Stimulated activated naive CD4-positive, alpha-beta T cell (primary cell): ENCODE results near the gene FARP1.
"Not testable (repeated sequence)": the region's sequence is repeated elsewhere in the genome, so short reads cannot be mapped to it uniquely, and the experiment has no call there.

Source experiments
- DNase-seq, 6 experiments: peaks; one replicate each; lab custom pipeline; 2025; lab: John Stamatoyannopoulos, UW

FARP1 gene

DNA sequence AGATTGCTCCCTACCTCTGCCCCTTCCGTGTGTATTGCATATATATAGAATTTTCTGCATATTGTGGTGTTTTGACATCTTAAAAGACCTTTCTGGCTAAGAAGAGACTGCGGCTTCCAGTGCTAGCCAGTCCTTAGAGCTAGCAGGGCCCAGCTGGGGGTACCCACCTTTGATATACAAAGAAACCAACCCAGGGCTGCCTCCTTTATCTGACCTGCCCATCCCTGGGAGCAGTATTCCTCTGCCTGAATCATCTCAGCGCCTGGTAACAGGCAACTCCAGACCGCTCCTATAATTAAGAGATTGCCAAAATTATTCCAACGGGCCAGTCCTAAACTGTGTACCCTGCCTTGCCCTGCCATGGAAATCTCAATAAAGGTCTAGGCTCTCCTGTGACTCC is 220.4 kb downstream of the FARP1 start:
- DNase-seq: no peak

DNA sequence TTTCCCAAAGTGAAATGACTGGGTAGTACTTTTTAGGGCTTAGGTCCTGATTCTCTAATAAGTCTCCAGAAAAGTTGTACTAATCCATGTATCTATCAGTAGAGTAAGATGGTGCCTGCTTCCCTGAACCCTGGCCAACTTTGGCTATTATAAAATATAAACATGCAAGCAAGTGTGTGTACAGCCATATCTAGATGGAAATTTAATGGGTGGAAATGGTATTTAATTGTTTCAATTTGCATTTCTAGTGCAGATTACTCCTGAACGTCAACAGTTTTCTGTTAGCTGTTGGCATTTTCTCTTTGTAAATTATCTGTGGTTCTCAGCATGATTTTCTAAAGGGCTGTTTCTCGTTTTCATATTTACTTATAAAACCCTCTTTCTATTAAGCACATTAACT is 221.3 kb downstream of the FARP1 start:
- no peak for DNase-seq

DNA sequence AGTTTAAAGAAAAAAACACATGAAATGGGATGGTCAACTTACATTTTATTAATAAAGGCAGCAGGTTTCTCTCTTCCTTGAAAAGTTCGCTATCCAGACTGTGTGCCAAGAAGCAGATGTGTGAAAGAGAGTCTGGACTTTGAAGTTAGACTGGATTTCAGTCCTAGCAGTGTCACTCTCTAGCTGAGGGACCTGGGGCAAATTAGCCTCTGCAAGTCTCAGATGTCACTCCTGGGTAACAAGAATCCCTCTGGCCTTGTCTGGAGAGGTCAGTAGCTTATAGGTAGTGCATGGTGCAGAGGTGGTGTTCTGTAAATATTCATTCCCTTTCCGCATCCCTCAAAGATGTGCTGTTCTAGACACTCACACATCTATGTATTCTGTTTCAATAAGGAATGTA is 221.8 kb downstream of the FARP1 start:
- no peak for DNase-seq

DNA sequence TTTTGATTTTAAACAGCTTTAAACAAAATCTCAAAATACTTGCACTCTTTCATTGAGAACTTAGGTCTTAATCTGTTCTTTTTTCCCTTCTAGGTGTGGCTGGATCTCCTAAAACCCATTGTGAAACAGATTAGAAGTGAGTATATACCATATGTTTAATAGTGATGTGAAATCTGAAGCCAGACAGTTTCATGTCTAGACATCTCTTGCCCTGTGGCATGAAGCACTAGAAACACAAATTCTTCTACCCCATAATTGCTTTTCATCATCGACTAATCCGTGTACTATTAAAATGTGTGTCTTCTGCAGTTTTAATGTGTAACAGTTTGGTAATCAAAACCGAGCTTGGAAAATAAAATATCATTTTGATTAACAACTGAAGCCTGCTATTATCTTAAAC is 222.4 kb downstream of the FARP1 start:
- no peak for DNase-seq

DNA sequence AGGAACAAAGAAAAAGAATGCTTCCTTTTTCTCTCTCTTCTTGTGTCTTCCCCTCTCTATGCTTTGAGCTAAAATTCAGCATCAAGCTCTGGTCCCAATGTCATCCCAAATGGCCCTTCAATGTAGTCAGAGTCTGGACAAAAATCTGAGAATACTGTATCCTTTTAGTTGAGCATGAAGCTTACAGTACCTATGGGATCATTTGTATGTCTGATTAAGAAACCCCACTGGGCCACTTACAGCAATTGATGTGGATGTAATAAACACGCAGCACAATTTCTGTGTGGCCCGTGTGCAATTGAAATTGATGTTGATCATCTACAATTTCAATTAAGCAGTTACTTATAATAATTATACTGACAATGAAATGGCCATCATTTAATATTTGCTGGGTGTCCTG is 223.1 kb downstream of the FARP1 start:
- DNase-seq: no peak

DNA sequence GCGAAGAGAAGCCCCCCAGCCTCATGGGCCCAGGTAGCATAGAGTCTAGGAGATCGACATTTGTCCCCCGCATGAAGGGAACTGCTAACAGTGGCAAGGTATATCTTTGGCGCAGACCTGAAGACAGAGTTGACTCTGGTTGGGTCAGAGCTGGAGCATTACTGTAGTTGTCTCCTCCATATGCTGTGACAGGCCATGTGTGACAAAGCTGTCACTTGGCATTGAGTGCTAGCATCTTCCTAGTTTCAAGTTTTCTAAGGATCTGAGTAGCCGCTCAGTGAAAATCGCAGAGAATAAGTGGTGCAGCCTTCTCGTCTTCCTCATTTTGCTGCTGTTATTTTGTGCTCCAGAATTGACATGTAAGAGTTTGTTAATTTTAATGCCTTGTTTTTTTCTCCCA is 223.5 kb downstream of the FARP1 start:
- DNase-seq: no peak

DNA sequence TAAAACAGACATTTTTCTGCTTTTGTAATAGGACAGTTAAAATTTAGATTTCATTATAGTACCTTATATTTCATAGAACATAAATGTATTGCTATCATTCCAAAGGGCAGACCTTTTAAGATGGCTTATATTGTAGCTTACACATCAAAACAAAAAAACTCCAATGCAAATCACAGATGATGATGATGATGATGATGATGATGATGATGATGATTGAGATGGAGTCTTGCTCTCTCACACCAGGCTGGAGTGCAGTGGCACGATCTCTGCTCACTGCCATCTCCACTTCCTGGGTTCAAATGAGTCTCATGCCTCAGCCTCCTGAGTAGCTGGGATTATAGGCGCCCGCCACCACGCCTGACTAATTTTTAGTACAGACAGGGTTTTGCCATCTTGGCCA is 224.1 kb downstream of the FARP1 start:
- DNase-seq: no peak

DNA sequence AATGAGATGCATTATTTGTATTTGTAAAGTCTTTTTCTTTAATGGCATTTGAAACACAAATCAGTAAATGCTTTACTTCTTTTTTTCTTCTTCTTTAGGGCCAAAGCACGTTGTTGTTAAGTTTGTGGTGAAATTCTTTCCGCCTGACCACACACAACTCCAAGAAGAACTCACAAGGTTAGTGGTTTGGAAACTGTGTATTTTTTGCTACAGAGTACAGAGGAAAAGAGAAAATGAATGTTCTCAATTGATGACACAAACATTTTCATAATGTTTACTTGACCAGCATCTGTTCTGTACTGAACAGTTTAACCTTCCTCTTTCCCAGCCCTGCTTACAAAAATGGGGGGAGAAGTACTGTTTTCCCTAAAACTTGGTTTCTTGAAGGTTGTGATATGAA is 225.1 kb downstream of the FARP1 start:
- no peak for DNase-seq

DNA sequence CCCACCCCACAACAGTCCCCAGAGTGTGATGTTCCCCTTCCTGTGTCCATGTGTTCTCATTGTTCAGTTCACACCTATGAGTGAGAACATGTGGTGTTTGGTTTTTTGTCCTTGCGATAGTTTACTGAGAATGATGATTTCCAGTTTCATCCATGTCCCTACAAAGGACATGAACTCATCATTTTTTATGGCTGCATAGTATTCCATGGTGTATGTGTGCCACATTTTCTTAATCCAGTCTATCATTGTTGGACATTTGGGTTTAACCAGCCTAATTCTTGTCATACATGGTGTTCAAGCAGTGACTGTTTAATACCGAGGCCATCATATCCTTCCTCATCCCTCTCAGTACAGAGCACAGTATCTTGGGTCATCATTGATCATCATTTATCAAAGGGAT is 226.6 kb downstream of the FARP1 start:
- not testable (repeated sequence) for DNase-seq

DNA sequence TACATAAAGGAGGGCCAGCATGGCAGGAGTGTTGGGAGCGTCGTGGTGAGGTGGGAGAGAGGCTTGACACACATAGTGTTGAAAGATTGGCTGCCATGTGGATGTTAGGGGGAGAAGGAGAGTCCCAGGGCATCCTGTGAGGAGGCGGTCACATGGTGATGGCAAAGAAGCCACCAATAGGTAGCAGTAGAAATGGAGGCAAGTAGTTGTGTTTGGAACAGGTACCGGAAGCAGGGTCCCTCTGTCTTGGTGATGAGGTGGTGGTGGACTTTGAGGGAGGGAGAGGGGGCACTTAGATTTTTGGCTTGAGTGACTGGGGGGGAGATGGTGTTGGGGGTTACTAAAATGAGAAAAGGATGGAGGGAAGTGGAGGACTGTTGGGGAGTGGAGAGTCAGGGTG is 227.4 kb downstream of the FARP1 start:
- DNase-seq: no peak

DNA sequence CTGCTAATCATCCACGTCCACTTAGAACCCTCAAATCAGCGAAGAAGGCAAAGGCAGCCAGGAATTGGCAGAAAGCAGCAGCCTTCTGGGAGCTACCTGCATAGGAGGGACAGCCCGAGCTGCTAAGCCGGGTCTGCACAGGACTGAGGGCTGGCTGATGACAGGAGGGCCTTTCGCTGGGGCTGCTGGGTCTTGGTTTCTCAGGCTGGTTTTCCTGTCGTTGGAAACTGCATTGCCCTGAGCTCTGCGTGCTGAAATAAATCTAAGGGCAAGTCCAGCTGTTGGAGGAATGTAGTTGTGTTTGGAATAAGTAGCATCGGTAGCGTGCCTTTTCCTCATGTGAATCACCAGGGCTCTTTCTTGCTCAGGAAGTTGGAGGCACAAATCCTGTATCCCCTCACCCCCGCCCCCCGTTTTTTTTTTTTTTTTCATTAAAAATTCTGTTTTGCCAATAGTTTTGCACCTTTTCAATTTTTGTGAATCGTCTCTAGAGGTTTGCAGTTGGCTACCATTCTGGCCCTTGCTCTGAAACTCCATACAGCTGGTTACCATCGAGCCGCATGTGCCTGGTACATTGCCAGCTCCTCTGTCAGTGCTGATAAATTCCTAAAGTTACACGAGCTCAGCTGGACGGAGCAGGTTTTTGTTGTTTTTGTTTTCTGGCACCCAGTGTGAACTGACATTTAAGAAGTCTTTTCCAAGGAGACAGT is 228.1 kb downstream of the FARP1 start:
- DNase-seq: no peak

DNA sequence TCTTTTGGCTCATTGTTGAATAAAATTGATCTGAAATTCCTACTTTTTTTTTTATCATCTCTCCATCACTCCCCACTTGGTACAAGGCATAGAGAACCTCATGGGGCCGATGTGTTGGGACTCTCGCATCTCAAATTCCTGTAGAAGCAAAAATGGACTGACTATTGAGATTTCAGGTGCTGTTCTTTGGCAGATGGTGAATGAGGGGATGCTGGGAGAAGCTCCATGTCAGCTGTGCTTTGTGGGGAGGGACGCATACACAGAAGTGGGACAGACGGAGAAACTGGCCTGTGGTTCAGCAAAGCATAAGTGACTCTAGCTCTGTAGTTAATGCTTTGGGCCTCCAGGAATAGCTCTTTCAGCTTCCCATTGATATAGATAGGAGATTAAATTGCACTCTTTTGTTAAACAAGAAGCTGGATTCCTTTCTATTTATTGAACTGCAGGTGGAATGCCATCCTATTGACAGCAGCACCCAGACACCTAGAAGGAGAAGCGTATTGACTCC is 228.7 kb downstream of the FARP1 start:
- DNase-seq: no peak

DNA sequence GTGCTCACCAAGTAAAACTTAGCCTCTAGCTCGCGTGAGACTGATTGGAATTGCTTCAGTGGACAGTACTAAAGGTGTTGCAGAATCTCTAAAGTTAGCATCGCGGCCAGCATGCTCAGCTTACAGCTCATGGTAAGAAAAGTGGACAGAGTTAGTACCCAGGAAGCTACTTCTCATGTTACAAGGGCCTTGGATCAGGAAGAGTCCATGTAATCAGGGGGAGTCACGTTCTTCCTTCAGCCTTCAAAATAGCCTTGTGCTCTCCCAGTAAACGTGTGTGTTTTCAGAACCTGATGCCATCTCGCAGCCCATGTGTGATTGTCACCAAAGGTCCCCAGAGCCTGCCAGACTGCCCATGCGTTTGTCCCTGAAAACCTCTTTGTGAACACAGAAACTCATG is 230.0 kb downstream of the FARP1 start:
- DNase-seq: no peak

DNA sequence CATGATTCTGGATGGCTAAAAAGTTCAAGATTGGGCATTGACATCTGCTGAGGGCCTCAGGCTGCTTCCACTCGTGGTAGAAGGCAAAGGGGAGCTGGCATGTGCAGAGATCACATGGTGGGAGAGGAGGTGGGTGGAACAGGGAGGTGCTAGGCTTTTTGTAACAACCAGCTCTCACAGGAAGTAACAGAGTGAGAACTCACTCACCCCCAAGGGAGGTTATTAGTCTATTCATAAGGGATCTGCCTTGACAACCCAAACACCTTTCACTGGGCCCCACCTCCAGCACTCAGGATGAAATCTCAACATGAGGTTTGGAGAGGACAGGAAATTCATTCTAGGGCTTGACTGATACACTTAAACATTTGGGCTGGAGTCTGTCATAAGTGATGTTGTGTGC is 231.9 kb downstream of the FARP1 start:
- no peak for DNase-seq

DNA sequence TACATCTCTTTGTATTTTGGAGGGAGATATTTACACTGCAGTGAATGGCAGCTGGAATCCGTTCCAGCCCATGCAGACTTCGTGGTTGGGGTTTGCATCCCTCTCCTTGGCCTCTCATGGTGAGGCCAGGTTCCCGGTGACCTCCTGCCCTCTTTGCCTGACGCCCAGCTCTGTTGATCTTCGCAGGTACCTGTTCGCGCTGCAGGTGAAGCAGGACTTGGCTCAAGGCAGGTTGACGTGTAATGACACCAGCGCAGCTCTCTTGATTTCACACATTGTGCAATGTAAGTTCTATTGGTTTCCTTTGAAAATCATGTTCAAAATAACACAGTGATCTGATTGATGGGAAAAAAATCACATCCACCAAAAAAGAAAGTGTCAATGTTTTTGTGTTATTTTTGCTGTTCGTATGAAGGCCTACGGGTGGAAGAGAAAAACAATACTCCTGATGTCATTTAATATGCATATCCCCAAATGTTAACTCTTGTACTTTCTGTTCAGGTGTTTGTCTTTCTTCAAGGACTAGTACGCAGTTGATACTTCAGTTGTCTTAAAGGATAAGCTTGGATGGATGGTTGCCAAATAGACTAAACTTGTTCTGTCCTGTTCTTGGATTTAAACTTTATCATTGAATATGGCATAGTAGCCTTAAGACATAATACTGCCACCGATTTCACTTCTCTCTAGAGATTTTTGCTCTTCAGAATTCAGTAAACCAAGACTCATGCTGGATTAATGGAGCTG is 234.9 kb downstream of the FARP1 start:
- DNase-seq: no peak

DNA sequence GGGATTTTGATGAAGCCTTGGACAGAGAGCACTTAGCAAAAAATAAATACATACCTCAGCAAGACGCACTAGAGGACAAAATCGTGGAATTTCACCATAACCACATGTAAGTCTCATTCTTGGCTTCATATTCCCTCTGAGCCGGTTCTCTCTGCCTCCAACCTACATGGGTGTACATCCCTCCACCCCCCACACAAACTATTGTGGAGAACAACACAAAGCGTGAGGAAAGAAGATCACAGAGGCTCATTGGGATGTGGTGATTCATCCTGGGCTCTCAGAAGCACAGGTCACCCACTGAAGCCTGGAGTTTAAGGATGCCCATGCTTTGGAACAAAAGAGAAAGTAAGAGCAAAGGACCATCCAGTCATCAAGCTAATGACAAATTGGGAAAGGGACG is 241.8 kb downstream of the FARP1 start:
- DNase-seq: no peak

DNA sequence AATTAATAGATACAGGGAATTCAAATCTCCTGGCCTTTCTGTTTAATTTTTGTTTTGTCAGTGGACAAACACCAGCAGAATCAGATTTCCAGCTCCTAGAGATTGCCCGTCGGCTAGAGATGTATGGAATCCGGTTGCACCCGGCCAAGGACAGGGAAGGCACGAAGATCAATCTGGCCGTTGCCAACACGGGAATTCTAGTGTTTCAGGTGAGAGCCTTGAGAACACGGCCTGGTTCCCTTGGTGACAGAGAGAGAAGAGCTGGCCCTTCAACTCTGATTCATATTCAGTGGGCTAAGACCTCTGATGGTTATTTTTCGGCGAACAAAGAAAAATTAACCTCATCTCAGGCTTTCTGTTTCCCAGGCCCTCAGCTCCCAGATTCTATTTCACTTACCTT is 242.7 kb downstream of the FARP1 start:
- DNase-seq: no peak

DNA sequence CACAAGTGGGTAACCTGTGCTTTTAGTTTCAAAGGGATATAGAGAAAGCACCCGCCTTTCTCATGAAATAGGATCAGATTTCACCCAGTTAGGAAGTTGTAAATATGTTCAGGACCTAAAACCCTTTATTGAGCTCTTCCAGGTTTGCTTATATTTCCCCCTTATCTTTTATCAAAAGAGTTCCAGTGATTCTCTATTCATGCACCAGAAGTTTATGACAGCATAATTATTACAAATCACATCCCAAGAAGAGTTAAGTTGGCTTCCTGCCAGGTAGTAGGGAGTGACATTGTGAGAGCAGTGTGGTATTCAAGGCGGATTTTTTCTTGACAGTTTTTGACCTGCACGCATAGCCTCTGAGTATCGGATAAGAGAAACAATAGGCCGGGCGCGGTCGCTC is 243.7 kb downstream of the FARP1 start:
- no peak for DNase-seq

DNA sequence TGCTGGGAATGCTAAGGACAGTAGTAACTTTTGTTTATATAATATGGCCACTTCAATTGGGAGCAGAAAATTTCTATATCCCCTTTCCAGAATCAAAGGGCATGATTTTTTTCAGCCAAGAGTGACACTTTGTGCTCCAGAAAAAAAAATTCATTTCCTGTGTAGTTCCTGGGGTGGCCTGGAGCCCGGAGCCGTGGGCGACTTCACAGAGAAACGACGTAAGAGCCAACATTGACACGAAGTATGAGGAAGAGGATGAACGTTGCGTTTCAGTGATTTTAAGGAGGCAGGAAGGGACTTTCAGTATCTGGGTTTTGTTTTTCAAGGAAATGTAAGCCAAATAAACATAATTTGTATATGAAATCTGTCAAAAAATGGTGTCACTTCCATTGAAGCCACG is 246.4 kb downstream of the FARP1 start:
- no peak for DNase-seq

DNA sequence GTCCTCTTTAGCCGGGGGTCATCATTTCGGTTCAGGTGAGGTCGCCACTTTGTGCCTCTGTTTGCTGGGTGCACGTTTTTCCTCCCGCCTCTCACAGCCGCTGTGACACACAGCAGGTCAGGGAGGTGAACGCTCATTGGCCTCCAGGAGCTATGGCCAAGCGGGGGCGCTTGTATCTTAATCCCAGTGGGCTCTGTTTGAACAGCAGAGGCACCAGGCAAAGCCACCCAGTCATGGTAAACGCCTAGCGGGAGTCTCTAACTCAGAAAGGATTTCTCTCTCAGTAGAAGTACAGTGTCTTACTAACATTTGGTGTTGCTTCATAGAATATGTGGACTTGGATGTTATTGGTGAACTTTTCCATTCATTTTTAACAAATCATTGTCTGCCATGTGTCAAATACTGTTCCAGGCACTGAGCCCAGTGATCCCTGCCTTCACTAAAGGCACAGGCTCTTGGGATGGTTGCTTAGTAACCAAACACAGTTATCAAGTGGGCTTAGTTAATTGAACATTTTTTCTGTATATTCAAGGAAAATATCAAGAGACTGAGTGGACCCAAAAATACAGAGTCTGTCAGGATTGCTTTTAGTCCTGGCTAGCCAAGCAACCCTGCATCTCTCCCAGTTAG is 247.3 kb downstream of the FARP1 start:
- DNase-seq: no peak

DNA sequence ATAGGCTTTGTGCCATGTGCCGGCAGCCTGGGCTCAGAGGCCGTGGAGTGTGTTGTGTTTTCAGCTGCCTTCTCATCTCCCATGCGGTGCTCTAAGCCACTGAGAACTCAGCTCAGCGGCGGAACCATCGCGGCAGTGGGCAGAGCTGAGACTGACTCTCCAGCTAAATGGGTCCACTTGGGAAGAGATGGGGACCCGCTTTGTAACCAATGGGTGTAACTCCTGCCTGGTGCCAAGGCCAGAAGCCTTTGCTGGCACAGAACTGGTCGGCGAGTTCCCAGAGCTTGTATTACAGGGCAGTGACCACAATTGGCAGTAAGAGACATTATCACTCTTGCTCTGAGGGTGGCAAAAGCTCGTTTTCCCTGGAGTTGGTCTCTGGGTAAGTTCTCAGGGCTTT is 251.0 kb downstream of the FARP1 start:
- DNase-seq: no peak

DNA sequence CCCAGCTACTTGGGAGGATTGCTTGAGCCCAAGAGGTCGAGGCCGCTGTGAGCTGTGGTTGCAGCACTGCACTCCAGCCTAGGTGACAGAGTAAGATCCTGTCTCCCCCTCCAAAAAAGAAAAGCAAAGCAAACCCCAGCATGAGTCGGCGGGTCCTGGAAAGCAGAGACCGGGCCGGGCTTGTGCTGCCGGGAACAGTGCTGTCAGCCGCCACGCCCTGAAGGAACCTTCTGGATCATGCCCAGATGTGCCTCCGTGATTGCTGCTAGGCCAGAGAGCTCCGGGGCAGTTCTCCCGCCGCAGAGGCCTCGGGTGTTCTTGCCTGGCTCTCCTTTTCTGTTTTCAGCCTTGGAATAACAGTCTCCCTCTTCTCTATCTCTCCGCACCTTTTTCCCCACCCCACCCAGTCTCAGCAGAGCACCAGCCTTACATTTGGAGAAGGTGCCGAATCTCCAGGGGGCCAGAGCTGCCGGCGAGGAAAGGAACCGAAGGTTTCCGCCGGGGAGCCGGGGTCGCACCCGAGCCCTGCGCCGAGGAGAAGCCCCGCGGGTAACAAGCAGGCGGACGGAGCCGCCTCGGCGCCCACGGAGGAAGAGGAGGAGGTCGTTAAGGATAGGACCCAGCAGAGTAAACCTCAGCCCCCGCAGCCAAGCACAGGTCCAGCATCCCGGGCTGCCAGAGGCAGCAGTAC is 252.1 kb downstream of the FARP1 start:
- DNase-seq: no peak
